Caco-2 (cell line): ENCODE results near the gene TRAPPC13. TPM values are rescaled to one million over a fixed set of nuclear protein-coding genes. Genes with fewer than 3 reads are reported as not detected.

ENCODE experiments used
- BruUV-seq: library from RNA; stranded (reverse); fragments of 400-500 nt; replicated peaks from 2 replicates; lab custom pipeline; 2021; lab: Mats Ljungman, UMichigan
- CTCF ChIA-PET: fragments of 300-600 bp; sonication (Branson Sonifier 250); formaldehyde crosslinking; loops from one replicate; lab custom pipeline; 2022; ENCODE audit warnings: antibody characterized with exemption; lab: Charles Lee
- POLR2A ChIA-PET: fragments of 300-600 bp; sonication (Branson Sonifier 250); formaldehyde crosslinking; loops from one replicate; lab custom pipeline; 2022; ENCODE audit warnings: antibody characterized with exemption; lab: Charles Lee
- DNase-seq, 2 experiments: peaks; one replicate each; pipeline versions ENCODE4 v3.0.0 to v3.0.0-alpha.2; 2020 to 2022
- H3K27me3 ChIP-seq: replicated peaks from 2 replicates; pipeline ENCODE4 v1.6.0; 2011; ENCODE audit warnings: low read length; ENCODE audit not compliant: control insufficient read depth, insufficient read depth
- H3K36me3 ChIP-seq: 2 replicates; pipeline ENCODE4 v1.5.1; 2011; ENCODE audit warnings: low read length; ENCODE audit not compliant: control insufficient read depth, insufficient read depth
- H3K4me1 ChIP-seq: fragments of 250-450 bp; sonication (Bioruptor Pico); 2 replicates; pipeline ENCODE4 v1.5.1; 2020; ENCODE audit warnings: mild to moderate bottlenecking
- H3K4me3 ChIP-seq: 2 replicates; pipeline ENCODE4 v1.5.1; 2011; ENCODE audit warnings: low read depth, mild to moderate bottlenecking, control low read depth, low read length
- H3K9me3 ChIP-seq: fragments of 250-450 bp; sonication (Bioruptor Pico); 2 replicates; pipeline ENCODE4 v1.5.1; 2020; ENCODE audit warnings: mild to moderate bottlenecking, moderate library complexity
- H3K27ac Mint-ChIP-seq: one replicate; pipeline ENCODE4 v1.8.0; 2022; ENCODE audit warnings: mixed read lengths; ENCODE audit not compliant: unreplicated experiment
- H3K27me3 Mint-ChIP-seq: one replicate; pipeline ENCODE4 v1.8.0; 2022; ENCODE audit warnings: mixed read lengths; ENCODE audit not compliant: insufficient read depth, unreplicated experiment
- H3K36me3 Mint-ChIP-seq: one replicate; pipeline ENCODE4 v1.8.0; 2022; ENCODE audit warnings: mild to moderate bottlenecking, mixed read lengths; ENCODE audit not compliant: insufficient read depth, unreplicated experiment
- H3K4me1 Mint-ChIP-seq: one replicate; pipeline ENCODE4 v1.8.0; 2022; ENCODE audit warnings: low read depth, mixed read lengths; ENCODE audit not compliant: unreplicated experiment
- H3K4me3 Mint-ChIP-seq: one replicate; pipeline ENCODE4 v1.8.0; 2022; ENCODE audit warnings: mild to moderate bottlenecking, moderate library complexity, mixed read lengths; ENCODE audit not compliant: unreplicated experiment
- H3K9me3 Mint-ChIP-seq: one replicate; pipeline ENCODE4 v1.8.0; 2022; ENCODE audit warnings: mixed read lengths; ENCODE audit not compliant: unreplicated experiment
- CTCF ChIP-seq, 2 experiments: fragments of 200-600 bp in 1 of 2; IDR thresholded peaks; 1 replicate in 1 of 2; 2 replicates in 1 of 2; pipeline versions ENCODE4 v1.5.1 to v1.8.0; 2011 to 2022; ENCODE audit warnings: antibody characterized with exemption in 1 of 2, control low read depth in 1 of 2, inconsistent platforms in 1 of 2, low read depth in 1 of 2, low read length in 1 of 2, mild to moderate bottlenecking in 1 of 2, moderate library complexity in 1 of 2; ENCODE audit not compliant: insufficient read depth in 1 of 2, severe bottlenecking in 1 of 2, unreplicated experiment in 1 of 2
- intact Hi-C: fragments of 100-400 bp; cut with micrococcal nuclease; formaldehyde crosslinking; loops from one replicate; pipeline ENCODE4 v1.10.0; 2022; ENCODE audit not compliant: unreplicated experiment
- total RNA-seq: library from RNA; stranded (reverse); gene quantifications from 2 replicates; pipeline ENCODE4 v1.2.3, GENCODE V29; 2022

Gene TRAPPC13
- total RNA-seq, 1 experiment from 2014 or later = 19.6 TPM

- Histone ChIP-seq H3K4me3 (no peak overlapping the region), H3K36me3 (no peaks in the 10 kb centered on the region), H3K27me3 (no peaks in the 10 kb centered on the region), H3K9me3 (no peaks in the 10 kb centered on the region), H3K4me1 (no peaks in the 10 kb centered on the region)
- no peaks in the 10 kb centered on the region for H3K4me1 Mint-ChIP-seq
- POLR2A ChIA-PET = no interaction called here
- H3K4me3 Mint-ChIP-seq = no peak overlapping the region
- BruUV-seq = no TSS peak
- no peak for TF ChIP-seq CTCF (IDR thresholded peaks at IDR 0.05; ENCODE audit: insufficient read depth in 1 of 2, low read depth in 1 of 2, low read length in 1 of 2, severe bottlenecking in 1 of 2, unreplicated experiment in 1 of 2)
- H3K9me3 Mint-ChIP-seq = no peaks in the 10 kb centered on the region
- H3K36me3 Mint-ChIP-seq = peaks cover 6% of the 10 kb centered on the region
- no peaks in the 10 kb centered on the region for H3K27me3 Mint-ChIP-seq
- CTCF ChIA-PET = no interaction called here
- DNase-seq = no peak
- H3K27ac Mint-ChIP-seq = no peak overlapping the region
- intact Hi-C loops = no loop called here
These were observed 74.5 kb downstream of the TRAPPC13 start for GRCh38 chr5:65699338-65699737.

GRCh38 chr5:65702036-65702435 is 77.2 kb downstream of the TRAPPC13 start:
- CTCF ChIA-PET = no interaction called here

GRCh38 chr5:65704621-65705239 is 79.9 kb downstream of the TRAPPC13 start:
- intact Hi-C loops = no loop called here
- Mint-ChIP-seq H3K4me1 (no peaks in the 10 kb centered on the region), H3K27me3 (no peaks in the 10 kb centered on the region), H3K4me3 (no peak overlapping the region), H3K9me3 (no peaks in the 10 kb centered on the region), H3K27ac (no peak overlapping the region), H3K36me3 (peaks cover 6% of the 10 kb centered on the region)
- ChIA-PET POLR2A (interaction anchor here (0.7 kb wide), 1 partner anchor 80 kb away, joined by 3 read pairs; no protein-coding TSS in a partner anchor), CTCF (no interaction called here)
- no peak for DNase-seq
- no peaks in the 10 kb centered on the region for H3K9me3 ChIP-seq
- no peak for TF ChIP-seq CTCF (IDR thresholded peaks at IDR 0.05; ENCODE audit: insufficient read depth in 1 of 2, low read depth in 1 of 2, low read length in 1 of 2, severe bottlenecking in 1 of 2, unreplicated experiment in 1 of 2)
- peaks cover 5% of the 10 kb centered on the region; the same call in 1 of the 2 replicates for H3K4me1 ChIP-seq
- no peak overlapping the region for H3K4me3 ChIP-seq
- no TSS peak for BruUV-seq
- H3K27me3 ChIP-seq = no peaks in the 10 kb centered on the region
- H3K36me3 ChIP-seq = no peaks in the 10 kb centered on the region

More at GRCh38 chr5:65702036-65702435, 77.2 kb downstream of the TRAPPC13 start:
- no peaks in the 10 kb centered on the region for H3K9me3 Mint-ChIP-seq
- no peaks in the 10 kb centered on the region for H3K4me1 Mint-ChIP-seq
- intact Hi-C loops = no loop called here
- H3K27me3 Mint-ChIP-seq = no peaks in the 10 kb centered on the region
- POLR2A ChIA-PET = no interaction called here
- peaks cover 6% of the 10 kb centered on the region for H3K36me3 Mint-ChIP-seq
- no peak overlapping the region for H3K27ac Mint-ChIP-seq
- H3K9me3 ChIP-seq = no peaks in the 10 kb centered on the region
- H3K4me3 Mint-ChIP-seq = no peak overlapping the region
- no peak for DNase-seq
- H3K36me3 ChIP-seq = no peaks in the 10 kb centered on the region
- no peaks in the 10 kb centered on the region for H3K27me3 ChIP-seq
- BruUV-seq = no TSS peak
- no peak for TF ChIP-seq CTCF (IDR thresholded peaks at IDR 0.05; ENCODE audit: insufficient read depth in 1 of 2, low read depth in 1 of 2, low read length in 1 of 2, severe bottlenecking in 1 of 2, unreplicated experiment in 1 of 2)
- H3K4me3 ChIP-seq = no peak overlapping the region
- H3K4me1 ChIP-seq = no peaks in the 10 kb centered on the region
